ENCODE data around the gene SIK3. TPM values are rescaled to one million over a fixed set of nuclear protein-coding genes. Genes with fewer than 3 reads are reported as not detected.
A peak's percentile ranks its signal among the peaks of the same experiment; 100 is the strongest.

SIK3 gene
- total RNA-seq, 1 experiment from 2014 or later = 31.4 TPM

- H3K14ac ChIP-seq (ENCODE audit: insufficient read depth, low read length) = no peak overlapping the region
- H3K4me3 Mint-ChIP-seq = no peak overlapping the region
- no peak overlapping the region for H3K4me2 ChIP-seq (ENCODE audit: insufficient read depth, insufficient read length, low read length)
- peaks cover 0 to 17% (median 12%) of the 10 kb centered on the region in 3 experiments; a peak in 6 of 7 replicates for H3K36me3 Mint-ChIP-seq (ENCODE audit: insufficient read depth in 1 of 3, low read depth in 3 of 3)
- no CpG with 5 or more reads among the region's 4 CpGs for WGBS (ENCODE audit: extremely low coverage, insufficient read length, low lambda C conversion rate)
- H3K23ac ChIP-seq (ENCODE audit: insufficient read length, low read depth, low read length) = no peak overlapping the region
- H3K56ac ChIP-seq (ENCODE audit: insufficient read length, low read depth, low read length) = no peak overlapping the region
- H3K9me3 Mint-ChIP-seq = no peaks in the 10 kb centered on the region
- H3K4me1 Mint-ChIP-seq = peaks cover 28 to 30% of the 10 kb centered on the region in 2 experiments
- no peak overlapping the region for H2BK120ac ChIP-seq (ENCODE audit: low read depth, low read length, poor library complexity, severe bottlenecking)
- H3K9me3 ChIP-seq (ENCODE audit: control insufficient read depth, low read depth, low read length) = no peaks in the 10 kb centered on the region
- H2AK5ac ChIP-seq (ENCODE audit: insufficient read length, low read length) = no peak overlapping the region
- no peak overlapping the region for H3K27ac ChIP-seq (ENCODE audit: insufficient read length, low read depth, low read length)
- no peaks in the 10 kb centered on the region for H3K79me1 ChIP-seq (ENCODE audit: insufficient read depth, low read depth, low read length, poor library complexity, severe bottlenecking)
- no peak overlapping the region for H4K8ac ChIP-seq (replicated peaks; ENCODE audit: insufficient read length, low read depth, low read length)
- no peak overlapping the region for H3T11ph ChIP-seq (ENCODE audit: low read length)
- TF ChIP-seq, protein P1, sequence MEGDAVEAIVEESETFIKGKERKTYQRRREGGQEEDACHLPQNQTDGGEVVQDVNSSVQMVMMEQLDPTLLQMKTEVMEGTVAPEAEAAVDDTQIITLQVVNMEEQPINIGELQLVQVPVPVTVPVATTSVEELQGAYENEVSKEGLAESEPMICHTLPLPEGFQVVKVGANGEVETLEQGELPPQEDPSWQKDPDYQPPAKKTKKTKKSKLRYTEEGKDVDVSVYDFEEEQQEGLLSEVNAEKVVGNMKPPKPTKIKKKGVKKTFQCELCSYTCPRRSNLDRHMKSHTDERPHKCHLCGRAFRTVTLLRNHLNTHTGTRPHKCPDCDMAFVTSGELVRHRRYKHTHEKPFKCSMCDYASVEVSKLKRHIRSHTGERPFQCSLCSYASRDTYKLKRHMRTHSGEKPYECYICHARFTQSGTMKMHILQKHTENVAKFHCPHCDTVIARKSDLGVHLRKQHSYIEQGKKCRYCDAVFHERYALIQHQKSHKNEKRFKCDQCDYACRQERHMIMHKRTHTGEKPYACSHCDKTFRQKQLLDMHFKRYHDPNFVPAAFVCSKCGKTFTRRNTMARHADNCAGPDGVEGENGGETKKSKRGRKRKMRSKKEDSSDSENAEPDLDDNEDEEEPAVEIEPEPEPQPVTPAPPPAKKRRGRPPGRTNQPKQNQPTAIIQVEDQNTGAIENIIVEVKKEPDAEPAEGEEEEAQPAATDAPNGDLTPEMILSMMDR (conservative IDR thresholded peaks at IDR 0.05) = no peak
- no peaks in the 10 kb centered on the region for H3K27me3 Mint-ChIP-seq (ENCODE audit: low read depth)
- H4K91ac ChIP-seq (ENCODE audit: insufficient read length, low read depth, low read length) = no peak overlapping the region
- H3K79me2 ChIP-seq (ENCODE audit: insufficient read depth, low read length) = no peaks in the 10 kb centered on the region
- H4K5ac ChIP-seq (ENCODE audit: insufficient read length, low read depth, low read length) = no peak overlapping the region
- peaks cover 5% of the 10 kb centered on the region; the same call in 1 of the 2 replicates for H3K4me1 ChIP-seq (ENCODE audit: insufficient read depth, low read length)
- no peaks in the 10 kb centered on the region for H3K23me2 ChIP-seq (ENCODE audit: insufficient read length, low read depth, low read length, poor library complexity, severe bottlenecking)
- H3K27me3 ChIP-seq (ENCODE audit: insufficient read depth, low read length) = no peaks in the 10 kb centered on the region
- no peak overlapping the region for H2BK15ac ChIP-seq (ENCODE audit: low read depth, low read length)
- no peak overlapping the region for H3K9ac ChIP-seq (ENCODE audit: extremely low read depth, insufficient read length, low read length)
- no peak for DNase-seq
- H2AFZ ChIP-seq (ENCODE audit: low read length) = no peak overlapping the region
- H2BK5ac ChIP-seq (ENCODE audit: insufficient read length, low read length) = no peak overlapping the region
- H3K27ac Mint-ChIP-seq = peak overlapping the region; percentile 27 to 83 (median 29); a peak in 4 of 7 replicates
- no peaks in the 10 kb centered on the region for H4K20me1 ChIP-seq (ENCODE audit: control insufficient read depth, insufficient read depth, insufficient read length)
- no peak overlapping the region for H2BK12ac ChIP-seq (ENCODE audit: insufficient read length, low read depth, low read length)
- H3K18ac ChIP-seq (ENCODE audit: insufficient read length, low read depth, low read length) = no peak overlapping the region
- H2BK20ac ChIP-seq (ENCODE audit: low read depth, low read length, poor library complexity, severe bottlenecking) = no peak overlapping the region
- H3K4ac ChIP-seq (ENCODE audit: low read depth, low read length) = no peak overlapping the region
Measured at GRCh38 chr11:116930177-116930576, 168.1 kb downstream of the SIK3 start.
